ENCODE data around the gene FBXL17.

GRCh38 chr5:107813559-107813958 is 568.3 kb downstream of the FBXL17 start:
- TF ChIP-seq MXI1 (IDR thresholded peaks at IDR 0.05; ENCODE audit: borderline replicate concordance, low read depth, low read length) (no peak), SMC3 (IDR thresholded peaks at IDR 0.05; ENCODE audit: low read depth, low read length) (no peak), CTCF (conservative IDR thresholded peaks at IDR 0.05; ENCODE audit: low read depth, low read length) (no peak), POLR2A (IDR thresholded peaks at IDR 0.05; ENCODE audit: low read depth, low read length) (no peak), CEBPB (IDR thresholded peaks at IDR 0.05; ENCODE audit: low read depth, low read length) (no peak), BHLHE40 (IDR thresholded peaks at IDR 0.05; ENCODE audit: low read depth, low read length) (no peak), RFX5 (IDR thresholded peaks at IDR 0.05; ENCODE audit: low read depth, low read length) (no peak), FOS (IDR thresholded peaks at IDR 0.05; ENCODE audit: low read depth, low read length) (no peak), RCOR1 (IDR thresholded peaks at IDR 0.05; ENCODE audit: insufficient replicate concordance, low read length) (no peak), MAZ (IDR thresholded peaks at IDR 0.05; ENCODE audit: borderline replicate concordance, low read depth, low read length) (no peak), MAFK (IDR thresholded peaks at IDR 0.05; ENCODE audit: low read depth, low read length) (no peak), RAD21 (IDR thresholded peaks at IDR 0.05; ENCODE audit: low read length) (no peak)
- TF ChIP-seq, protein P1, sequence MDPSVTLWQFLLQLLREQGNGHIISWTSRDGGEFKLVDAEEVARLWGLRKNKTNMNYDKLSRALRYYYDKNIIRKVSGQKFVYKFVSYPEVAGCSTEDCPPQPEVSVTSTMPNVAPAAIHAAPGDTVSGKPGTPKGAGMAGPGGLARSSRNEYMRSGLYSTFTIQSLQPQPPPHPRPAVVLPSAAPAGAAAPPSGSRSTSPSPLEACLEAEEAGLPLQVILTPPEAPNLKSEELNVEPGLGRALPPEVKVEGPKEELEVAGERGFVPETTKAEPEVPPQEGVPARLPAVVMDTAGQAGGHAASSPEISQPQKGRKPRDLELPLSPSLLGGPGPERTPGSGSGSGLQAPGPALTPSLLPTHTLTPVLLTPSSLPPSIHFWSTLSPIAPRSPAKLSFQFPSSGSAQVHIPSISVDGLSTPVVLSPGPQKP (IDR thresholded peaks at IDR 0.05; ENCODE audit: borderline replicate concordance, low read depth, low read length): no peak

All from IMR-90 (cell line).